K562 (cell line): Measurements from ENCODE around the gene NFKBIA. TPM values are rescaled to one million over a fixed set of nuclear protein-coding genes. Genes with fewer than 3 reads are reported as not detected.

Experiments used
- FOS ChIP-seq: IDR thresholded peaks from 3 replicates; pipeline ENCODE4 v1.6.1; 2011; ENCODE audit not compliant: insufficient read length; ENCODE audit errors: extremely low read depth
- FOXO4 ChIP-seq: fragments of 450-650 bp; formaldehyde crosslinking; IDR thresholded peaks from 2 replicates; pipeline ENCODE4 v1.4.0; 2020; ENCODE audit warnings: mild to moderate bottlenecking, moderate library complexity
- GTF2E2 ChIP-seq: fragments of 200-800 bp; sonication (Bioruptor generic); IDR thresholded peaks from 2 replicates; pipeline ENCODE4 v1.6.1; 2016; ENCODE audit warnings: missing genetic modification characterization, missing compliant biosample characterization
- HDAC1 ChIP-seq, 2 experiments: fragments of 450-650 bp; IDR thresholded peaks; 2 replicates each; pipeline ENCODE4 v1.6.1; 2016 to 2017; ENCODE audit warnings: inconsistent platforms in 1 of 2, mild to moderate bottlenecking in 1 of 2, moderate library complexity in 1 of 2
- REST ChIP-seq, 2 experiments: fragments of 450-650 bp; formaldehyde crosslinking in 1 of 2; IDR thresholded peaks; 2 replicates each; pipeline versions ENCODE4 v1.4.0 to v1.6.1; 2014 to 2020; ENCODE audit warnings: mild to moderate bottlenecking in 2 of 2, borderline replicate concordance in 1 of 2, low read depth in 1 of 2
- STAT5B ChIP-seq: fragments of 250-450 bp; sonication (Bioruptor Pico); IDR thresholded peaks from 2 replicates; pipeline ENCODE4 v1.8.0; 2021; ENCODE audit warnings: mild to moderate bottlenecking, inconsistent platforms
- ZBTB2 ChIP-seq: fragments of 450-650 bp; IDR thresholded peaks from 2 replicates; pipeline ENCODE4 v1.6.1; 2016; ENCODE audit warnings: antibody characterized with exemption
- polyA plus RNA-seq, 8 experiments: library from polyadenylated mRNA; depleted of rRNA in 4 of 8; stranded (reverse) in 5 of 8; unstranded in 3 of 8; fragments of >200 nt; fragmentation: Nextera tagmentation in 2 of 8; fragmentation: Illumina TruSeq in 1 of 8; extraction: Ambion mirVana in 2 of 8; extraction: Trizol in 1 of 8; gene quantifications; 2 replicates each; pipeline versions ENCODE4 v1.2.1 to v1.2.3, GENCODE V29; 2011 to 2014; ENCODE audit warnings: inconsistent platforms in 1 of 8, missing spikeins in 1 of 8
- total RNA-seq, 7 experiments: library from RNA; depleted of rRNA in 6 of 7; stranded (reverse); fragments of >200 nt in 6 of 7; fragmentation: Illumina TruSeq in 2 of 7; extraction: Trizol in 2 of 7; gene quantifications; 2 replicates each; pipeline versions ENCODE4 v1.2.1 to v1.2.3, GENCODE V29; 2011 to 2021; ENCODE audit warnings: low replicate concordance in 1 of 7

NFKBIA gene
- total and polyA plus RNA-seq, 9 of the 15 experiments (the other 6 are each of a cell fraction or from before 2014, with no cell fraction given), result 6.9 to 31.8 (median 18.2) TPM

GRCh38 chr14:35406090-35406489, 1.5 kb upstream of the NFKBIA start (continued):
- TF ChIP-seq ZBTB2, result no peak
- TF ChIP-seq STAT5B, result no peak
- TF ChIP-seq FOS, result no peak
- no peak for TF ChIP-seq HDAC1 (IDR thresholded peaks at IDR 0.05)
- TF ChIP-seq REST (IDR thresholded peaks at IDR 0.05; ENCODE audit: borderline replicate concordance), result no peak
- TF ChIP-seq REST (CRISPR knock-in tag; IDR thresholded peaks at IDR 0.05; ENCODE audit: low read depth), result no peak
- no peak for TF ChIP-seq GTF2E2 (tag)
- no peak for TF ChIP-seq FOXO4 (CRISPR knock-in tag)
